Iris pigment epithelial cell (primary cell): ENCODE measurements around the gene NAA20.

Experiments used
- DNase-seq: peaks from one replicate; pipeline ENCODE4 v3.0.0-alpha.2; 2011; ENCODE audit warnings: low read depth

Gene NAA20

GRCh38 chr20:20017001-20017843, at the start of gene NAA20:
NAA20 (plus strand) TSS chr20:20017362; CDS start chr20:20017397, 35 bp downstream.
- peak; percentile 95 for DNase-seq

GRCh38 chr20:19967445-19967844, 49.7 kb upstream of the NAA20 start:
- no peak for DNase-seq

GRCh38 chr20:19968028-19968427, 49.1 kb upstream of the NAA20 start:
- no peak for DNase-seq

- DNase-seq, result no peak
Measured at GRCh38 chr20:19968466-19969073, 48.6 kb upstream of the NAA20 start.

- DNase-seq, result no peak
Measured at GRCh38 chr20:19969106-19969505, 48.1 kb upstream of the NAA20 start.

GRCh38 chr20:19969507-19970255, 47.5 kb upstream of the NAA20 start:
- DNase-seq, result no peak

- no peak for DNase-seq
Measured at GRCh38 chr20:19970256-19970765, 46.9 kb upstream of the NAA20 start.

DNA sequence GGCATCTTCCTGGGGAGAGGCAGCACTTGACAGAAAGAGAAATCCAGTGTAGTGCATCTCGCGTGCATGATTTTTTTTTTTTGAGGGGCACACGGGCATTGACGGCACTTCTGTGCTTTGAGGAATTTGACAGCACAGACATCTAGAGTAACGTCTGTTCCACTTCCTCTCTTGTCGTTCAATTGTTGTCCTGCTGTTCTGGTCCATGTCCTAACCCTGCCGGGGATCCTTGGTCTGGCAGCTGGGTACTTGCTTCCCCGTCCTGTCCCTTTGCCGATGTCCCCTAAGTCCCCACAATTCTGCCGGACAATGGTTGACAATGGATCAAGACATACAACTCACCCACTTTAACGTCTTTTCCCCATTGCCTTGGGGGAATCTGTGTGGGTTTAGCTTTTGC, 46.0 kb upstream of the NAA20 start:
- no peak for DNase-seq

DNA sequence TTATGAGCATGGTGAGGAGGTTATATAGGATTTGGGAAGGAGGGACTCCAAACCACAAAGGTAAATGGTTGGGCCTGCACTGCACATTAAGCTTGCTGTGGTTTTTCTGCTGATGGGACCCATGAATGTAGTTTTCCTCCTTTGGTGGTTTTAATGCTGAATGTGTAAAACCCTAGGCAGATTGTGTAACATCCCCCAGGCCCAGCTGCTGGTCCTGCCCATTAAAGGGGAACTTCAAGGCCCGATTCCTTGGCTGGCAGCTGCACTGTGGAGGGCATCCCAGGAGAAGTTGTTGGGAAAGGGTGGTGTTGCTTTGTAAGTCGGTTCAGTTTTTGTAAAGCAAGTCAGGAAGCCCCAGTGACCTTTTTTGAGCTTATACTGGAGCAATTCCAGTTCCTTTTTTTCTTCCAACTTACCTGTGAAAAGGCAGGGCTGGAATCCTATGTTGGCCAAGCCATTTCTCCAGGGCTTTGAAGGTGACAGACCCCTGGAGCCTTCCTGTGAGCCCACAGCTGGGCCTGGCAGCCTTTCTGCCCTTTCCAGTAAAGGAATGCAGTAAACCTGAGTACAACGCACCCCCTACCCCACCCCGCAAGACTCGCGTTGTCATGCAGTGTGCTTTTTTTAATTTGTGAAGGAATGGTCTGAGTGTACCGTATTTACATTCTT, 43.1 kb upstream of the NAA20 start:
- peak; percentile 83 for DNase-seq

GRCh38 chr20:19974630-19975435, 42.3 kb upstream of the NAA20 start:
- DNase-seq, result peak; percentile 97

GRCh38 chr20:19975436-19975799, 41.7 kb upstream of the NAA20 start:
- DNase-seq, result peak; percentile 71

DNA sequence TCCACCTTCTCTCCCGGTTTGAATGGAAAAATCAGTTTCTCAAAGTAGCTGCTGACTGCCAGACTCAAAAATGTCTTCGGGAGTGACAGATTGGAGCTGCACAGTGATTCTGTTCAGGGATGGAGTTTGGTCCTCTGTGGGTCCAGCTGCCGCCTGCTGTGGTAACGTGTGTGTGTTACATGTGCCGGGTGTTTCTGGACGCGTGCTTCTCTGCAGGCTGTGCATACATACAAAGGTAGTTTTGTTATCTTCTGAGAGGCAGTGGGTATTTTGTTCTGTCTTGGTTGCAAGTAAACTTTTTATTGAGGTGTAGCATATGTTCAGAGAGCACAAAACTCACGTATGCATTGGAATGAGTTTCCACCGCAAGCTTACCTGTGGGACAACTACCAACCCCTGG, 41.3 kb upstream of the NAA20 start:
- no peak for DNase-seq

GRCh38 chr20:19976595-19977372, 40.4 kb upstream of the NAA20 start:
- DNase-seq, result peak; percentile 91

DNA sequence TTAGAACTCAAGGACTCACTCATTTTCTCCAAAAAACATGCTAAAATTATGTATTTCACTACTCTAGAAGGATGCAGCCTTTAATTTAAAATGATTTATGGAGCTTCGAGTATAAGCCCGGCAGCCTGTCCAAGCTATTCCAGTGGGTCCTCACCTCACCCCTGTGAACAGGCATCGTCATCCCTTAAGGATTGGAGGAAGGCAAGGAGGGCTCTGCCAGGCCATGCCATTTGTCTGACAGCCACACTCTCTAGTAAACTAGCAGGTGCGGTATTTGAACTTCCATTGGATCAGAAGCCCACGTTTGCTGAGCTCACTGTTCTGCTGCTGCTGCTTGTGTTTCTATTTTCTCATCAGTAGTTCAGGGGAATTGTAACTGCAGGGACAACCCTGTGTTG, 39.8 kb upstream of the NAA20 start:
- no peak for DNase-seq

- no peak for DNase-seq
Measured at GRCh38 chr20:19978511-19979210, 38.5 kb upstream of the NAA20 start.

- DNase-seq, result peak; percentile 53
Measured at GRCh38 chr20:19981031-19981451, 36.1 kb upstream of the NAA20 start.

- peak; percentile 81 for DNase-seq
Measured at GRCh38 chr20:19986419-19986818, 30.7 kb upstream of the NAA20 start.

- DNase-seq, result no peak
Measured at GRCh38 chr20:19987046-19987445, 30.1 kb upstream of the NAA20 start.

GRCh38 chr20:19990850-19991249, 26.3 kb upstream of the NAA20 start:
- no peak for DNase-seq

GRCh38 chr20:19991308-19991707, 25.9 kb upstream of the NAA20 start:
- DNase-seq, result no peak
